Stomach (tissue), 9 donors: ENCODE measurements around the gene CERS3. TPM values are rescaled to one million over a fixed set of nuclear protein-coding genes. Genes with fewer than 3 reads are reported as not detected.
A peak's percentile ranks its signal among the peaks of the same experiment; 100 is the strongest.

ENCODE experiments used
- DNase-seq, 2 donors: peaks; one replicate each; pipeline versions ENCODE4 v3.0.0 to v3.0.0-alpha.2; 2013 to 2019
- H3K27ac ChIP-seq, 5 donors: fragments of 200-600 bp in 4 of 5; sonication (generic) in 4 of 5; one replicate each; pipeline ENCODE4 v1.5.1; 2013 to 2019; ENCODE audit warnings: mild to moderate bottlenecking in 1 of 5, moderate library complexity in 1 of 5
- H3K27me3 ChIP-seq, 3 donors: fragments of 200-600 bp; sonication (generic); one replicate each; pipeline ENCODE4 v1.5.1; 2017 to 2019; ENCODE audit warnings: mixed run types in 1 of 3
- H3K36me3 ChIP-seq, 4 donors: fragments of 200-600 bp; sonication (generic); 1 replicate in 3 of 4; 2 replicates in 1 of 4; pipeline ENCODE4 v1.5.1; 2016 to 2019
- H3K4me1 ChIP-seq, 4 donors: fragments of 200-600 bp; sonication (generic); one replicate each; pipeline ENCODE4 v1.5.1; 2016 to 2019
- H3K4me3 ChIP-seq, 4 donors: fragments of 200-600 bp; sonication (generic) in 3 of 4; one replicate each; pipeline ENCODE4 v1.5.1; 2016 to 2019; ENCODE audit warnings: mild to moderate bottlenecking in 1 of 4
- H3K9me3 ChIP-seq, 4 donors: fragments of 200-600 bp; sonication (generic); one replicate each; pipeline ENCODE4 v1.5.1; 2016 to 2019
- CTCF ChIP-seq, 7 experiments: fragments of 450-650 bp in 4 of 7; fragments of 200-600 bp in 3 of 7; sonication (generic) in 3 of 7; IDR thresholded peaks; one replicate each; pipeline ENCODE4 v1.5.1; 2016 to 2019; ENCODE audit warnings: antibody characterized with exemption in 7 of 7, control low read depth in 2 of 7, mild to moderate bottlenecking in 1 of 7
- EP300 ChIP-seq: sonication (generic); formaldehyde crosslinking; IDR thresholded peaks from one replicate; pipeline ENCODE4 v1.6.1; 2017; ENCODE audit warnings: antibody characterized with exemption
- POLR2A ChIP-seq, 4 donors: fragments of 450-650 bp; IDR thresholded peaks; one replicate each; pipeline ENCODE4 v1.6.1; 2016; ENCODE audit warnings: antibody characterized with exemption in 4 of 4, control low read depth in 2 of 4, mild to moderate bottlenecking in 1 of 4, moderate library complexity in 1 of 4
- POLR2AphosphoS5 ChIP-seq, 3 donors: sonication (generic); formaldehyde crosslinking; IDR thresholded peaks; one replicate each; pipeline ENCODE4 v1.6.1; 2016; ENCODE audit warnings: antibody characterized with exemption in 3 of 3
- WGBS, 5 donors: extraction: QIAGEN DNeasy Blood & Tissue Kit in 3 of 5; methylation state at CpG; one replicate each; pipeline versions ENCODE4 v1.1.5 to v1.1.7; 2013 to 2018; 5-methylcytosine and 5-hydroxymethylcytosine counted together
- intact Hi-C: fragments of 100-400 bp; cut with DNase I; formaldehyde crosslinking; loops from one replicate; pipeline ENCODE4 v1.15.1; 2023; ENCODE audit warnings: low total_unique reads
- polyA plus RNA-seq, 3 donors: library from polyadenylated mRNA; stranded (reverse); fragments of 200-250 nt; gene quantifications; one replicate each; pipeline ENCODE4 v1.2.3, GENCODE V29; 2013
- total RNA-seq, 5 donors: library from RNA; depleted of rRNA; stranded (reverse); fragments of >200 nt; gene quantifications; one replicate each; pipeline versions ENCODE4 v1.1.0 to v1.2.3, GENCODE V29; 2014 to 2016
- donor health status: healthy with polysubstance abuse.
- donor health status: Bipolar disorder and iron deficiency.
- donor health status: healthy.

The CERS3 gene
- total and polyA plus RNA-seq, 8 donors, result 0.18 to 27.8 TPM; not detected in 6

- no peak for TF ChIP-seq EP300
- WGBS, 5 donors, result 65 to 88% (median 76%) methylated on average over 3 of the region's 3 CpGs
- H3K36me3 ChIP-seq, result peaks cover 0 to 28% (median 21%) of the 10 kb centered on the region in 4 donors
These were observed 36.8 kb upstream of the CERS3 start for GRCh38 chr15:100565591-100565990.

GRCh38 chr15:100560323-100560722 lies 31.6 kb upstream of the CERS3 start:
- Histone ChIP-seq H3K4me1 (peaks cover 0 to 5% (median 0%) of the 10 kb centered on the region in 4 donors), H3K36me3 (peaks cover 0 to 11% (median 0%) of the 10 kb centered on the region in 4 donors), H3K9me3 (no peaks in the 10 kb centered on the region), H3K4me3 (no peak overlapping the region), H3K27me3 (no peaks in the 10 kb centered on the region), H3K27ac (no peak overlapping the region)
- intact Hi-C loops, result loop anchor here (10.0 kb wide), 1 partner anchor 216 kb away; the partner anchor contains the start of gene ADAMTS17
- TF ChIP-seq POLR2A (IDR thresholded peaks at IDR 0.05) (no peak), CTCF (IDR thresholded peaks at IDR 0.05) (no peak), EP300 (no peak), POLR2AphosphoS5 (IDR thresholded peaks at IDR 0.05) (no peak)
- no peak for DNase-seq

More at GRCh38 chr15:100565591-100565990, 36.8 kb upstream of the CERS3 start:
- Histone ChIP-seq H3K4me1 (no peaks in the 10 kb centered on the region), H3K27me3 (no peaks in the 10 kb centered on the region), H3K27ac (no peak overlapping the region), H3K9me3 (no peaks in the 10 kb centered on the region), H3K4me3 (no peak overlapping the region)
- no peak for DNase-seq
- intact Hi-C loops, result loop anchor here (10.0 kb wide), 1 partner anchor 221 kb away; the partner anchor contains the start of gene ADAMTS17

- Histone ChIP-seq H3K9me3 (no peaks in the 10 kb centered on the region), H3K27me3 (no peaks in the 10 kb centered on the region)
- whole genome bisulfite sequencing, 5 donors, result 75 to 88% (median 83%) methylated on average over 2 of the region's 2 CpGs
These were observed 30.6 kb upstream of the CERS3 start for GRCh38 chr15:100559330-100559729.

GRCh38 chr15:100558771-100559254 lies 30.1 kb upstream of the CERS3 start:
- no peak for TF ChIP-seq POLR2AphosphoS5 (IDR thresholded peaks at IDR 0.05)
- no peak for TF ChIP-seq EP300
- no peak for TF ChIP-seq CTCF (IDR thresholded peaks at IDR 0.05)
- TF ChIP-seq POLR2A (IDR thresholded peaks at IDR 0.05), result no peak
- whole genome bisulfite sequencing, 5 donors, result 92 to 98% (median 96%) methylated on average over 40 to 50 of the region's 50 CpGs
- Histone ChIP-seq H3K27ac (peak overlapping the region in 2 of 5 donors; percentile 32 to 35), H3K4me1 (peaks cover 0 to 5% (median 0%) of the 10 kb centered on the region in 4 donors), H3K36me3 (peaks cover 0 to 11% (median 0%) of the 10 kb centered on the region in 4 donors), H3K4me3 (no peak overlapping the region), H3K9me3 (no peaks in the 10 kb centered on the region), H3K27me3 (no peaks in the 10 kb centered on the region)
- DNase-seq, result no peak
- intact Hi-C loops, result no loop called here

More at GRCh38 chr15:100559330-100559729, 30.6 kb upstream of the CERS3 start:
- Histone ChIP-seq H3K27ac (peak overlapping the region in 2 of 5 donors; percentile 32 to 35), H3K4me3 (no peak overlapping the region), H3K36me3 (peaks cover 0 to 11% (median 0%) of the 10 kb centered on the region in 4 donors), H3K4me1 (peaks cover 0 to 5% (median 0%) of the 10 kb centered on the region in 4 donors)
- peak in 1 of 2 donors; percentile 28 for DNase-seq
- TF ChIP-seq POLR2AphosphoS5 (IDR thresholded peaks at IDR 0.05) (peak in 2 of 3 donors; percentile 24 to 31), EP300 (no peak)
- intact Hi-C loops, result no loop called here

- TF ChIP-seq EP300 (no peak), POLR2AphosphoS5 (IDR thresholded peaks at IDR 0.05) (no peak), CTCF (IDR thresholded peaks at IDR 0.05) (no peak), POLR2A (IDR thresholded peaks at IDR 0.05) (no peak)
- WGBS, 5 donors, result 92 to 98% (median 93%) methylated on average over 16 of the region's 16 CpGs
- Histone ChIP-seq H3K4me3 (no peak overlapping the region), H3K27ac (no peak overlapping the region), H3K27me3 (no peaks in the 10 kb centered on the region), H3K36me3 (peaks cover 0 to 5% (median 0%) of the 10 kb centered on the region in 4 donors), H3K4me1 (no peaks in the 10 kb centered on the region), H3K9me3 (no peaks in the 10 kb centered on the region)
- intact Hi-C loops, result no loop called here
- no peak for DNase-seq
These were observed 24.7 kb upstream of the CERS3 start for GRCh38 chr15:100553468-100553867.
